Measurements from ENCODE around the gene TCF12. TPM values are rescaled to one million over a fixed set of nuclear protein-coding genes. Genes with fewer than 3 reads are reported as not detected.

TCF12 gene
- total RNA-seq, 1 donor from 2014 or later = 106 TPM

DNA sequence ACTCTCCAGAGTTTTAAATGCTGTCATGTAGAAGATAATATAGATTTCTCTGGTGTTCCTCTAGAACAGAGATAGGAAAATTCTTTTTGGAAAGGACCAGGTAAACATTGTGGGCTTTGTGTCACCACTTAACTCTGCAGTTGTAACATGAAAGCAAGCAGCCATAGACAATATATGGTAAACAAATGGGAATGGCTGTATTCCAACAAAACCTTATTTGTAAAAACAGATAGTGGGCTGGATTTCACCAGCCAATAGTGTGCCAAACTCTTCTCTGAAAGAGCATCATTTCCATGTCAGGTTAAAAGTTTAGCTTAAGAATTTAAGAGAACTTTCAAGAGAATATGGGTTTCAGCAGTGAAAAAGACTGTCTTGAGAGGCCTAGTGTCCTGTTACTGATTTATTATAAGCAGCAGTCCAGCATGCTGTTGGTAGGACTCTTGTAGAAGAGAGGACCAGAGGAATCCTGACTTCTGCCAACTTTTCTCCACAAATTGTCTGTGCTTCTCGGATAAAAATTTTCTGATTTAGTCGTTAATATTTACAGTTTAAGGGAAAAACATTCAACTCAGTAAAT is 107.7 kb downstream of the TCF12 start:
- no peak overlapping the region for H3K4me3 Mint-ChIP-seq (ENCODE audit: unreplicated experiment)
- no peaks in the 10 kb centered on the region for H3K36me3 Mint-ChIP-seq (ENCODE audit: low read depth)
- no peak for DNase-seq (ENCODE audit: low spot score)
- TF ChIP-seq, protein P1, sequence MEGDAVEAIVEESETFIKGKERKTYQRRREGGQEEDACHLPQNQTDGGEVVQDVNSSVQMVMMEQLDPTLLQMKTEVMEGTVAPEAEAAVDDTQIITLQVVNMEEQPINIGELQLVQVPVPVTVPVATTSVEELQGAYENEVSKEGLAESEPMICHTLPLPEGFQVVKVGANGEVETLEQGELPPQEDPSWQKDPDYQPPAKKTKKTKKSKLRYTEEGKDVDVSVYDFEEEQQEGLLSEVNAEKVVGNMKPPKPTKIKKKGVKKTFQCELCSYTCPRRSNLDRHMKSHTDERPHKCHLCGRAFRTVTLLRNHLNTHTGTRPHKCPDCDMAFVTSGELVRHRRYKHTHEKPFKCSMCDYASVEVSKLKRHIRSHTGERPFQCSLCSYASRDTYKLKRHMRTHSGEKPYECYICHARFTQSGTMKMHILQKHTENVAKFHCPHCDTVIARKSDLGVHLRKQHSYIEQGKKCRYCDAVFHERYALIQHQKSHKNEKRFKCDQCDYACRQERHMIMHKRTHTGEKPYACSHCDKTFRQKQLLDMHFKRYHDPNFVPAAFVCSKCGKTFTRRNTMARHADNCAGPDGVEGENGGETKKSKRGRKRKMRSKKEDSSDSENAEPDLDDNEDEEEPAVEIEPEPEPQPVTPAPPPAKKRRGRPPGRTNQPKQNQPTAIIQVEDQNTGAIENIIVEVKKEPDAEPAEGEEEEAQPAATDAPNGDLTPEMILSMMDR (IDR thresholded peaks at IDR 0.05) = no peak
- no peaks in the 10 kb centered on the region for H3K27me3 Mint-ChIP-seq (ENCODE audit: low read depth)
- no peak overlapping the region for H3K27ac Mint-ChIP-seq (ENCODE audit: unreplicated experiment)
- peaks cover 22% of the 10 kb centered on the region for H3K4me1 Mint-ChIP-seq (ENCODE audit: low read depth)
- H3K9me3 Mint-ChIP-seq (ENCODE audit: low read depth) = peaks cover 3% of the 10 kb centered on the region

DNA sequence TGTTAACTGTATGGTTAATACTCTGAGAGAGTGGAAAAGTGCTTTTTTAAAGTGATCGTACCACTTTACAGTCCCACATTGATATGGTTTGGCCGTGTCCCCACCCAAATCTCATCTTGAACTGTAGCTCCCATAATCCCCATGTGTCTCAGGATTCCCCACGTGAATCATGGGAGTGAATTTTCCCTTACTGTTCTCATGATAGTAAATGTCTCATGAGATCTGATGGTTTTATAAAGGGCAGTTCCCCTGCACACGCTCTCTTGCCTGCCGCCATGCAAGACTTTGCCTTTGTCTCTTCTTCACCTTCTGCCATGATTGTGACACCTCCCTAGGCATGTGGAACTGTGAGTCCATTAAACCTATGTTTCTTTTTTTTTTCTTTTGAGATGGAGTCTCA is 109.2 kb downstream of the TCF12 start:
- no peak overlapping the region for H3K4me3 Mint-ChIP-seq (ENCODE audit: unreplicated experiment)
- H3K27ac Mint-ChIP-seq (ENCODE audit: unreplicated experiment) = no peak overlapping the region
- TF ChIP-seq, protein P1 (IDR thresholded peaks at IDR 0.05) = no peak
- peaks cover 28% of the 10 kb centered on the region for H3K4me1 Mint-ChIP-seq (ENCODE audit: low read depth)
- H3K27me3 Mint-ChIP-seq (ENCODE audit: low read depth) = no peaks in the 10 kb centered on the region
- H3K9me3 Mint-ChIP-seq (ENCODE audit: low read depth) = peaks cover 1% of the 10 kb centered on the region
- H3K36me3 Mint-ChIP-seq (ENCODE audit: low read depth) = no peaks in the 10 kb centered on the region
- DNase-seq (ENCODE audit: low spot score) = no peak

DNA sequence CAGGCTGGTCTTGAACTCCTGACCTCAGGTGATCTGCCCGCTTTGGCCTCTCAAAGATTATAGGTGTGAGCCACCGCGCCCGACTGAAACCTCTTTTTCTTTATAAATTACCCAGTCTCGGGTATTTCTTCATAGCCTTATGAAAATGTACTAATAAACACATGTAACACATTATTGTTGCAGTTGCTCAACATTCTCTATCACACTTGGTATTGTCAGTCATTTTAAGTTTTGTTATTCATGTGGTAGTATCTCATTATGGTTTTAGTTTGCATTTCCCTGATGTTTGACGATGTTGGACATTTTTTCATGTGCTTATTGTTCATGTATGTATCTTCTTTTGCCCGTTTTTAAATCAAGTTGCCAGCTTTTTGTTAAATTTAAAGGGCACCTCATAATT is 109.7 kb downstream of the TCF12 start:
- peaks cover 28% of the 10 kb centered on the region for H3K4me1 Mint-ChIP-seq (ENCODE audit: low read depth)
- no peaks in the 10 kb centered on the region for H3K9me3 Mint-ChIP-seq (ENCODE audit: low read depth)
- no peaks in the 10 kb centered on the region for H3K36me3 Mint-ChIP-seq (ENCODE audit: low read depth)
- no peak for DNase-seq (ENCODE audit: low spot score)
- H3K27ac Mint-ChIP-seq (ENCODE audit: unreplicated experiment) = no peak overlapping the region
- TF ChIP-seq, protein P1 (IDR thresholded peaks at IDR 0.05) = no peak
- H3K4me3 Mint-ChIP-seq (ENCODE audit: unreplicated experiment) = no peak overlapping the region
- H3K27me3 Mint-ChIP-seq (ENCODE audit: low read depth) = no peaks in the 10 kb centered on the region

DNA sequence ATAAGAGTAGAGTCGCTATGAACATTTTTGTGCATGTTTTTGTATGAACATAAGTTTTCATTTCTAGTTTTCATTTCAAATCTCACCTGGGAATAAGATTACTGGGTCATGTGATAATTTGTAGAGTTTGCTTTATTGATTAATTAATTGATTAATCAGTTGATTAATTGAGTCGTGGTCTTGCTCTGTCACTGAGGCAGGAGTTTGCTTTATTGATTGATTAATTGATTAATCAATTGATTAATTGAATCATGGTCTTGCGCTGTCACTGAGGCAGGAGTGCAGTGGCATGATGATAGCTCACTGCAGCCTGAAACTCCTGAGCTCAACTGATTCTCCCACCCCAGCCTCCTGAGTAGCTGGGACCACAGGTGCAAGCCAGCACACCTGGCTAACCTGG is 111.6 kb downstream of the TCF12 start:
- no peaks in the 10 kb centered on the region for H3K27me3 Mint-ChIP-seq (ENCODE audit: low read depth)
- DNase-seq (ENCODE audit: low spot score) = no peak
- TF ChIP-seq, protein P1 (IDR thresholded peaks at IDR 0.05) = no peak
- H3K36me3 Mint-ChIP-seq (ENCODE audit: low read depth) = no peaks in the 10 kb centered on the region
- H3K4me3 Mint-ChIP-seq (ENCODE audit: unreplicated experiment) = no peak overlapping the region
- H3K9me3 Mint-ChIP-seq (ENCODE audit: low read depth) = no peaks in the 10 kb centered on the region
- peaks cover 36% of the 10 kb centered on the region for H3K4me1 Mint-ChIP-seq (ENCODE audit: low read depth)
- H3K27ac Mint-ChIP-seq (ENCODE audit: unreplicated experiment) = peak overlapping the region; percentile 42

DNA sequence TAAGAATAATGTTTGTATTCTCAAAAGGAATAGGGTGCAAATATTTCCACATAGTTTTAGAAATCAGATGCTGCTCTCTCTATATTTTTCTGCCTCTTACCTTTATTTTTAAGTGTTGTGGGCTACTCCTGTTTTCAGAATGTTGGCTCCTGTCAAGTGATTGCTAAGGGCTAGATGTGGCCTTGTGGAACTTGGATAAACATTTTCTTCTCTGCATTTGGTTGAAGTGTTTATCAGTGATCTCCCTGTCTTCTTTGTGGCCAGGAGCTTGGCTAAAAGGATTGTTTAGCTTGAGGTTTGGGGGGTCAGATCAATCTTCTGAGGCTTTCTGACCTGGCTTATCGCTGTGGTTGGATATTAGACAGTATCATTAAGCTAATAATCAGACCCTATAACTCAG is 112.6 kb downstream of the TCF12 start:
- DNase-seq (ENCODE audit: low spot score) = no peak
- Mint-ChIP-seq H3K36me3 (ENCODE audit: low read depth) (no peaks in the 10 kb centered on the region), H3K27me3 (ENCODE audit: low read depth) (no peaks in the 10 kb centered on the region), H3K27ac (ENCODE audit: unreplicated experiment) (peak overlapping the region; percentile 90), H3K4me3 (ENCODE audit: unreplicated experiment) (no peak overlapping the region), H3K4me1 (ENCODE audit: low read depth) (peaks cover 31% of the 10 kb centered on the region), H3K9me3 (ENCODE audit: low read depth) (no peaks in the 10 kb centered on the region)
- TF ChIP-seq, protein P1 (IDR thresholded peaks at IDR 0.05) = no peak

Measured in chondrocyte (in vitro differentiated cells).